HG03045 (cell line): Measurements from ENCODE around the gene PPME1.
"Not testable (repeated sequence)": the region's sequence is repeated elsewhere in the genome, so short reads cannot be mapped to it uniquely, and the experiment has no call there.

Experiments
- ATAC-seq: cut with Tn5 transposase; IDR thresholded peaks from one replicate; pipeline ENCODE4 v1.9.1; 2021; ENCODE audit warnings: mild to moderate bottlenecking, moderate library complexity; ENCODE audit not compliant: unreplicated experiment

PPME1 gene, protein sequence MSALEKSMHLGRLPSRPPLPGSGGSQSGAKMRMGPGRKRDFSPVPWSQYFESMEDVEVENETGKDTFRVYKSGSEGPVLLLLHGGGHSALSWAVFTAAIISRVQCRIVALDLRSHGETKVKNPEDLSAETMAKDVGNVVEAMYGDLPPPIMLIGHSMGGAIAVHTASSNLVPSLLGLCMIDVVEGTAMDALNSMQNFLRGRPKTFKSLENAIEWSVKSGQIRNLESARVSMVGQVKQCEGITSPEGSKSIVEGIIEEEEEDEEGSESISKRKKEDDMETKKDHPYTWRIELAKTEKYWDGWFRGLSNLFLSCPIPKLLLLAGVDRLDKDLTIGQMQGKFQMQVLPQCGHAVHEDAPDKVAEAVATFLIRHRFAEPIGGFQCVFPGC

GRCh38 chr11:74170694-74171629 is at the start of gene PPME1, which contains the start of gene C2CD3:
Gene PPME1, plus strand, starts transcription at chr11:74171289. Its CDS starts 133 bp downstream, at chr11:74171422.
Gene C2CD3, minus strand, starts transcription at chr11:74171002. Its CDS starts 210 bp downstream, at chr11:74170792.
- peak; percentile 97 for ATAC-seq

DNA sequence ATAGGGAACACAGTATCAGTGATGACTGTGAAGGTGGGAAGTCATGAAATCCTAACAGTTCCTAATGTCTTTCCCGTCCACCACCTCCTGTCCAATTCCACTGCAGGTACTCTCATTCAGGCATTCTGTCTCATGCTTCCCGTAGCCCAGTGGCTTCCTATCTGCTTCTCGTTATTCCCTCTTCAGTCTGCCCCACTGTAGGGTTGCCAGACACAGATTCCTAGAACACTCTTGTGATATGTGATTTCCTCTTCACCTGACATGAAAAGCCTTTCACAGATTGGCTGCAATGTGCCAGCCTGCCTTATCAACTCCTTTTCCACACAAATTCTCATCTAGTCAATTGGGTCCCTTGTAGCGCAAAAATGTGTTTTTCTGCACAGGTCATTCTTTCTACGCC is 49.3 kb upstream of the PPME1 start:
- no peak for ATAC-seq

DNA sequence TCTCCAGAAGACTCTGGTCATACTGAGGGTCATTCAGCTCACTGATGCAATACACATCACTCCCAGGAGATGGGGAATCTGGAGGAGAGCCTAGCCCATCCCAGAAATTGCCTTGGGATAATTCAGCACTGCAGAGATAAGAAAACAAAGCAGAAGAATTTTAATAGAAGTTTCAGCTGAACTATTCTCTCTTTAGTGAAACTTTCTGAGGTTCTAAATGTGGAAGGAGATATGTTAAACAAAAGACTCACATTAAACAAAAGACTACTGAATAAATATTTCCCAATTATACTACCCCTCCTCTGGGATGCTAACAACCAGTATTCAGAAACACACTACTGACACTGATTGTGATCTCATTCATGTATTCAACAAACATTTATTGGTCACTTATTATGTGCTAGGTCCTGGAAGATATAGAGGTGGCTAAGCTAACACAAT is 48.1 kb upstream of the PPME1 start:
- no peak for ATAC-seq

GRCh38 chr11:74129121-74129520 is 42.0 kb upstream of the PPME1 start:
- not testable (repeated sequence) for ATAC-seq

GRCh38 chr11:74132833-74133232 is 38.3 kb upstream of the PPME1 start:
- ATAC-seq: no peak

GRCh38 chr11:74133436-74133835 is 37.7 kb upstream of the PPME1 start:
- ATAC-seq: no peak

DNA sequence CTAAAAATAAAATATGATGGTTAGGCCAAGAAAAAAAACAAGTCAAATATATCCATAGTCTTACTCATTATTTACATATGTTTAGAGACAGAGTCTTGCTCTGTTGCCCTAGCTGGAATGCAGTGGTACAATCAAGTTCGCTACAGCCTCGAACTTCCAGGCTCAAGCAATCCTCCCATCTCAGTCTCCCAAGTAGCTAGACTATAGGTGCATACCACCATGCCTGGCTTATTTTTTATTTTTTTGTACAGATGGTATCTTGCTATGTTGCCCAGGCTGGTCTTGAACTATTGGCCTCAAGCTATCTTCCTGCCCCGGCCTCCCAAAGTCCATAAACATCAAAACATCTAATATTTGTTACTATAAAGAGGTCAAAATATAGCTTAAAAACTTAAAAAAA is 36.4 kb upstream of the PPME1 start:
- no peak for ATAC-seq

- ATAC-seq: no peak
Measured at GRCh38 chr11:74135127-74135840, 35.8 kb upstream of the PPME1 start.

GRCh38 chr11:74138021-74138420 is 33.1 kb upstream of the PPME1 start:
- ATAC-seq: no peak

DNA sequence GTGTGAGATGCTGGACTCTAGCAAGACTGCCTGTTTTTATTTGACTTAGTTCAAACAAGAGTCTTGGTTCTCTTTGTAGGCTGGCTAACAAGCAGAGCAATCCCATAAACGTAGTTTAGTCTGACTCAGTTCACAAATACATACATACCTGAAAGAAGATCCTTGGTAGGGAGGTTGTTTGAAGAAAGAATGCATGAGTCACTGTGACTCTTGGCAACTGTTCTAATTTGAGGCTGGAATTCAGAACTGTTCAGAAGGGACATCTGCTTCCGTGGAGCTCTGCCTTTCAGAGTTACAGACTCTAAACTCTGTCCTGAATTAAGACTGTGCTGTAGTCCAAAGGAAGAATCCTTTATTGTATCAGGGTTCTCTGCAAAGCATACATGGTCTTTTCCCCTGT is 32.5 kb upstream of the PPME1 start:
- no peak for ATAC-seq

- ATAC-seq: no peak
Measured at GRCh38 chr11:74139151-74139918, 31.8 kb upstream of the PPME1 start.

GRCh38 chr11:74139919-74140431 is 31.1 kb upstream of the PPME1 start:
- not testable (repeated sequence) for ATAC-seq

DNA sequence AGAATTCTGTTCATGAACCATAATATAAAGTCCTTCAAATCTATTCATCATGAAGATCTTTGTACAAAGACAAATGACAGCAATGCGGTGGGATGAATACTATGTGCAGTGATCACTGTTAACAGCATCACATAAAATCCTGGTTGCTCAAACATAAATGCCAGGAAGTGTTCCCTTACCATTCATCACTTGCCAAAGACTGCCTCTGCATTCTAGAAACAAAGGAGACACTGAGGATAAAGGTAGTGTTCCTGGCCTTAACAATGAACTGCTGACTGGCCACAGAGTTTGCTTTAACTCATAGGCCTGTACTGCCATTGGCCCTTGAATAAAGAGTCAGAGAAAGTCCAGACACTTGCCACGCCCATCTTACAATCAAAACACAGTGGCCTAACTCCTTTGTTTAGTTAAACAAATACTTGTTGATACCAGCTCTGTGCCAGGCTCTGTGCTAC is 29.8 kb upstream of the PPME1 start:
- ATAC-seq: no peak

GRCh38 chr11:74141908-74142307 is 29.2 kb upstream of the PPME1 start:
- no peak for ATAC-seq

GRCh38 chr11:74142624-74143023 is 28.5 kb upstream of the PPME1 start:
- no peak for ATAC-seq

DNA sequence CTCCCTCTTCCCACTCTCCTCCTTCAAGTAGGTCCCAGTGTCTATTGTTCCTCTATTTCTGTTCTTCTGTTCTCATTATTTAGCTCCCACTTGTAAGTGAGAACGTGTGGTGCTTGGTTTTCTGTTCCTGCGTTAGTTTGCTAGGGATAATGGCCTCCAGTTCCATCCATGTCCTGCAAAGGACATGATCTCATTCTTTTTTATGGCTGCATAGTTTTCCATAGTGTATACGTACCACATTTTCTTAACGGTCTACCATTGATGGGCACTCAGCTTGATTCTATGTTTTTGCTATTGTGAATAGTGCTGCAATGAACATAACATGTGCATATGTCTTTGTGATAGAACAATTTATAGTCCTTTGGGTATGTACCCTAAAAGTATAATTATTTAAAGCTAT is 26.5 kb upstream of the PPME1 start:
- no peak for ATAC-seq

DNA sequence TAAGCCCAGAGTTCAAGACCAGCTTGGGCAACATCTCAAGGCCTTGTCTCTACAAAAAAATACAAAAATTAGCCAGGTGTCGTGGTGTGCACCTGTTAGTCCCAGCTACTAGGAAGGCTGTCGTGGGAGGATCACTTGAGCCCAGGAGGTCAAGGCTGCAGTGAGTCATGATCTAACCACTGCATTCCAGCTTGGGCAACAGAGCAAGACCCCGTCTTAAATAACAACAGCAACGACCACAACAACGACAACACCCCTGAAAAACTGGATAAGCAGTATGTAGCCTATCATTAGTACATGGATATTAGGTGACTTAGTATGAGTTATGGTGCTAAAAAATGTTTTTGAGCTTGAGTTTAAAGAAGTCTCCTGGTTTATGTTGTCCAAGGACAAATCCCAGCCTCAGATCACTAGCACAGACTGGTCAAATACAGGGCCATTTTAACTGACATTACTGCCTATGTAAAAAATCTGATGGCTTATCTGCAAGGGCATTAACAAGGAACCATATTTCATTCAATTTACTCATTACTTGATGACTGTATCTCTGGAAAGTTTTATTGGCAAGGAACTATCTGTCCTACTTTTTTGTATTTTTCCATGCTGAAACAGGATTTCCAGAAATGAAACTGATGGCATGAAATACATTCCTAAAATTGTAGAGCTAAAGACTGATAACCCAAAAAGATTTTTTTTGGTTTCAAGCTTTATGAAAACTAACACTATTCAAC is 23.7 kb upstream of the PPME1 start:
- ATAC-seq: no peak

- ATAC-seq: no peak
Measured at GRCh38 chr11:74153224-74153623, 17.9 kb upstream of the PPME1 start.

DNA sequence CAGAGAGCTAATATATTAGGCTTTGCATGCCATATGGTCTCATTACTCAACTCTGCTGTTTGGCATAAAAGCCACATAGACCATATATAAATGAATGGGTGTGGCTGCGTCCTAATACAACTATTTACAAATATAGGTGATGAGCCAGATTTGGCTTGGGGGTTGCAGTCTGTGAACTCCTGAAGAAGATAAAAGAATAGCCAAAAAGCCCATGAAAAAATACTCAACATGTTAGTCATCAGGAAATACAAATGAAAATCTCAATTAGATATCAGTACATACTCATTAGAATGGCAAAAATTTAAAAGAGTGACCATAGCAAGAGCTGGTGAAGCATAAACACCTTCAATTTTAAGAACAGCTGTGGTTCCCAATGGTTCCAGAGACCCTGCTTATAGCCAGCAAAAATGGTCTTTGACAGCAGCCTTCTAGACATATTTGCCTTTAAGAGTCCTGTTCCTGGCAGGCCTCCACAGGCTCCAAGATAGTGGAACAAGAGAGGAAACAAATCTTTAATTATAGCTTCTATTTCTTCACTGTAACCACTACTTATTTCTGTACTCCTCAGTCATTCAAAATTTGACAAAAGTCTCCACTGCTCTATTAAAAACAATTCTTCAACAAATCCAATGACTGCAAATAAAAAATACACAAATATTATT is 16.3 kb upstream of the PPME1 start:
- no peak for ATAC-seq
